GM23338 (cell line): ENCODE data around the gene SSB.

Experiments
- EZH2 ChIP-seq: fragments of 200-600 bp; sonication (generic); IDR thresholded peaks from one replicate; pipeline ENCODE4 v1.8.0; 2017; ENCODE audit warnings: antibody characterized with exemption, mild to moderate bottlenecking, low read depth; ENCODE audit not compliant: unreplicated experiment
- NANOG ChIP-seq: IDR thresholded peaks from 2 replicates; pipeline ENCODE4 v1.6.1; 2016; ENCODE audit warnings: antibody characterized with exemption, borderline replicate concordance
- POLR2AphosphoS5 ChIP-seq: IDR thresholded peaks from 2 replicates; pipeline ENCODE4 v1.6.1; 2016; ENCODE audit warnings: antibody characterized with exemption, low read depth
- TF ChIP-seq, protein P1 (sequence below), 2 experiments: fragments of 200-600 bp in 1 of 2; sonication (generic) in 1 of 2; conservative IDR thresholded peaks; 2 replicates each; pipeline versions ENCODE4 v1.5.1 to v1.6.1; 2016 to 2017; ENCODE audit warnings: antibody characterized with exemption in 2 of 2, low read depth in 2 of 2, mild to moderate bottlenecking in 2 of 2, moderate library complexity in 1 of 2
- TF ChIP-seq, protein P2 (sequence below): IDR thresholded peaks from one replicate; pipeline ENCODE4 v1.6.1; 2018; ENCODE audit warnings: antibody characterized with exemption; ENCODE audit not compliant: unreplicated experiment

DNA sequence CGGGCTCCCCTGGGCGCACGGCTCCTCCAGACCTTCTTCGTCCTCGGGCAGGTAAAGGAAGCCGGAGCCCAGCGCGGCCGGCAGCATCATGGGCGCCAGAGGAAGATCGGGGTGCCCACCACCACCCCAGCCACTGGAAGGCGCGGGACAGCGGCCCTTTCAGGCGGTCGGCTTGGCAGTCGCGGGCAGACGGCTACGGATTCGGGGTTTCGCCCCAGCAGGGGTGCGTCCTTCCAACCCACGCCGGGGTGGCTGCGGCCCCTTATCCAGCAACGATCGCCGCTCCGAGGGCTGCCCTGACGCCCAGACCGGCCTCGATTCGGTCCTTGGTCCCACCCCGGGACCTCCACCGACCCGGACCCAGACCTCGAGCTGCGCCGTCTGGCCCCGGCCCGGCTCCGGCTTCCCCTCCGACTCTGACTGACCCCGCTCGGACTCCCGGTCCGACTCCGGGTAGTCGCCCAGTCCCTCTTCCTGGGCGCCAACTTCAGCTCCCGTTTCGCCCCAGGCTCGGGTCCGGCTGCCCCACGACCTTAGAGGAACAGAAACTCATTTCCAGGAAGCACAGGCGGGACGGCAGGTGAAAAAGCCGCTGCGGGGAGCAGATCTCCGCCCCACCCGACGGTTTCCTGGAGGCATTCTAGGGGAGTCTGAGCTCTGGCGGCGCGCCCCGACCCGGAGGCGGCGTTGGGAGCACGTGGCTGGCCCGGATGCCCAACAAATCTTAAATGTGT lies 30.2 kb upstream of the SSB start:
- TF ChIP-seq, protein P1, sequence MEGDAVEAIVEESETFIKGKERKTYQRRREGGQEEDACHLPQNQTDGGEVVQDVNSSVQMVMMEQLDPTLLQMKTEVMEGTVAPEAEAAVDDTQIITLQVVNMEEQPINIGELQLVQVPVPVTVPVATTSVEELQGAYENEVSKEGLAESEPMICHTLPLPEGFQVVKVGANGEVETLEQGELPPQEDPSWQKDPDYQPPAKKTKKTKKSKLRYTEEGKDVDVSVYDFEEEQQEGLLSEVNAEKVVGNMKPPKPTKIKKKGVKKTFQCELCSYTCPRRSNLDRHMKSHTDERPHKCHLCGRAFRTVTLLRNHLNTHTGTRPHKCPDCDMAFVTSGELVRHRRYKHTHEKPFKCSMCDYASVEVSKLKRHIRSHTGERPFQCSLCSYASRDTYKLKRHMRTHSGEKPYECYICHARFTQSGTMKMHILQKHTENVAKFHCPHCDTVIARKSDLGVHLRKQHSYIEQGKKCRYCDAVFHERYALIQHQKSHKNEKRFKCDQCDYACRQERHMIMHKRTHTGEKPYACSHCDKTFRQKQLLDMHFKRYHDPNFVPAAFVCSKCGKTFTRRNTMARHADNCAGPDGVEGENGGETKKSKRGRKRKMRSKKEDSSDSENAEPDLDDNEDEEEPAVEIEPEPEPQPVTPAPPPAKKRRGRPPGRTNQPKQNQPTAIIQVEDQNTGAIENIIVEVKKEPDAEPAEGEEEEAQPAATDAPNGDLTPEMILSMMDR (conservative IDR thresholded peaks at IDR 0.05; ENCODE audit: low read depth in 2 of 2), result no peak
- TF ChIP-seq, protein P2, sequence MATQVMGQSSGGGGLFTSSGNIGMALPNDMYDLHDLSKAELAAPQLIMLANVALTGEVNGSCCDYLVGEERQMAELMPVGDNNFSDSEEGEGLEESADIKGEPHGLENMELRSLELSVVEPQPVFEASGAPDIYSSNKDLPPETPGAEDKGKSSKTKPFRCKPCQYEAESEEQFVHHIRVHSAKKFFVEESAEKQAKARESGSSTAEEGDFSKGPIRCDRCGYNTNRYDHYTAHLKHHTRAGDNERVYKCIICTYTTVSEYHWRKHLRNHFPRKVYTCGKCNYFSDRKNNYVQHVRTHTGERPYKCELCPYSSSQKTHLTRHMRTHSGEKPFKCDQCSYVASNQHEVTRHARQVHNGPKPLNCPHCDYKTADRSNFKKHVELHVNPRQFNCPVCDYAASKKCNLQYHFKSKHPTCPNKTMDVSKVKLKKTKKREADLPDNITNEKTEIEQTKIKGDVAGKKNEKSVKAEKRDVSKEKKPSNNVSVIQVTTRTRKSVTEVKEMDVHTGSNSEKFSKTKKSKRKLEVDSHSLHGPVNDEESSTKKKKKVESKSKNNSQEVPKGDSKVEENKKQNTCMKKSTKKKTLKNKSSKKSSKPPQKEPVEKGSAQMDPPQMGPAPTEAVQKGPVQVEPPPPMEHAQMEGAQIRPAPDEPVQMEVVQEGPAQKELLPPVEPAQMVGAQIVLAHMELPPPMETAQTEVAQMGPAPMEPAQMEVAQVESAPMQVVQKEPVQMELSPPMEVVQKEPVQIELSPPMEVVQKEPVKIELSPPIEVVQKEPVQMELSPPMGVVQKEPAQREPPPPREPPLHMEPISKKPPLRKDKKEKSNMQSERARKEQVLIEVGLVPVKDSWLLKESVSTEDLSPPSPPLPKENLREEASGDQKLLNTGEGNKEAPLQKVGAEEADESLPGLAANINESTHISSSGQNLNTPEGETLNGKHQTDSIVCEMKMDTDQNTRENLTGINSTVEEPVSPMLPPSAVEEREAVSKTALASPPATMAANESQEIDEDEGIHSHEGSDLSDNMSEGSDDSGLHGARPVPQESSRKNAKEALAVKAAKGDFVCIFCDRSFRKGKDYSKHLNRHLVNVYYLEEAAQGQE, result no peak
- TF ChIP-seq NANOG (no peak), POLR2AphosphoS5 (no peak), EZH2 (no peak)
